ENCODE results near the gene HLA-B. TPM values are rescaled to one million over a fixed set of nuclear protein-coding genes. Genes with fewer than 3 reads are reported as not detected.

HLA-B gene
- total and polyA plus RNA-seq, 7 donors, result 138 to 402 (median 231) TPM

DNA sequence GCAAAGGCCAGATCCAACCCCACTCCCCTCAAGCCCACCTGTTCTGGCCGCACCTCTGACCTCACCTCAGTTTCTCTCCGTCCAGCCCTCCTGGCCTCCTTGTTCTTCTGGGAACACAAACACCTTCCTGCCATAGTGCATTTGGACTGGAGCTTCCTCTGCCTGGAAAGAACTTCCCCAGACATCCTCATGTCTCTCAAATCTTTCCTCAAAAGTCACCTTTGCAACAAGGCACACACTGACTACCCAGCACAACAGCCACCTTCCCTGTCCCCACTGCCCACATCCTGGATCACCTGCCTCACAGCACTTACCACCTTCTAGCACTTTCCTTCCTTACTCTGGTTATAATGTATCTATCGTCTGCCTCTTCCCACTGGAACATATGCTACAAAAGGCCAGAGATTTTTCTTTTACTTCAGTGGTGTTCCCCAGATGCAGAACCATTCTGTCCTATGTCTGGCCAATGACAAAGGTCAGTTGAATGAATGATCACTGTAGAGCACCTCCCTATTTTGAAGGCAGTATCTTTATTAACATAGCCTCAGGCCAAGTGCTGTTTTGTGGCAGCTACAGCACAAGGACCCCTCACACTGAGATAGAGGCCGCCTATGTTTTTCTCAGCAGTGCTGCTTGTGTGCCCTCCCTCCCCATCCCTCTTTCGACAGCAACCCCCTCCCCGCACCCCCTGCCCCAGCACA, 4.1 kb downstream of the HLA-B start:
- WGBS, 3 donors, result 46 to 76% (median 58%) methylated on average over 5 to 6 of the region's 6 CpGs

DNA sequence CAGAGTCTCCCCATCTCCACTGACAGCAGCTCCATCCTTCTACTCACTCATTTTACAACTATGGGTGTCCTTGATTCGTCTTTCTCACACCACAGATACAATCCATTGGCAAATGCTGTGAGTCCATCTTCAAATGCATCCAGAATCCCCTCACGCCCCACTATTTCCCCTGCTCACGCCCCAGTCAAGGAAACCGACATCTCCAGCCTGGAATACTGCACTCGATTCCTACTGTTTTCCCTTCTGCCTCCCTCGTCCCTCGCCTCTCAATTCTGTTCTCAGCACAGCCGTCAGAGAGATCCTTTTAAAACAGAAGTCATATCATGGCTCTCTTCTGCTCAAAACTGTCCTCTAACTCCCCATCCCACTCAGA, 4.7 kb downstream of the HLA-B start:
- Histone ChIP-seq H3K36me3 (ENCODE audit: insufficient read depth in 1 of 2, low read depth in 1 of 2) (peaks cover 0 to 3% of the 10 kb centered on the region in 2 donors), H3K9me3 (no peaks in the 10 kb centered on the region), H3K4me3 (no peak overlapping the region), H3K27me3 (ENCODE audit: insufficient read depth in 3 of 3, low read length in 2 of 3) (peaks cover 0 to 7% (median 3%) of the 10 kb centered on the region in 3 donors), H3K27ac (no peak overlapping the region), H3K4me1 (no peaks in the 10 kb centered on the region)
- intact Hi-C loops (cut with DNase I), result loop anchor here in 1 of 2 donors (2.0 kb wide), 1 partner anchor 85 kb away; no protein-coding TSS in a partner anchor
- WGBS, 3 donors, result 36 to 55% (median 52%) methylated on average over 8 of the region's 8 CpGs
- no peak for TF ChIP-seq CTCF (IDR thresholded peaks at IDR 0.05)
- DNase-seq (no peak), ATAC-seq (no peak)

More for the DNA sequence above, 4.1 kb downstream of the HLA-B start:
- H3K36me3 ChIP-seq (ENCODE audit: insufficient read depth in 1 of 2, low read depth in 1 of 2), result peaks cover 0 to 3% of the 10 kb centered on the region in 2 donors
- ATAC-seq, result no peak
- no peak for DNase-seq
- no peak for TF ChIP-seq CTCF (IDR thresholded peaks at IDR 0.05)
- H3K9me3 ChIP-seq, result no peaks in the 10 kb centered on the region
- H3K4me1 ChIP-seq, result no peaks in the 10 kb centered on the region
- intact Hi-C loops (cut with DNase I), result loop anchor here in 1 of 2 donors (2.0 kb wide), 1 partner anchor 86 kb away; no protein-coding TSS in a partner anchor
- no peak overlapping the region for H3K27ac ChIP-seq
- no peak overlapping the region for H3K4me3 ChIP-seq
- H3K27me3 ChIP-seq (ENCODE audit: insufficient read depth in 3 of 3, low read length in 2 of 3), result peaks cover 0 to 7% (median 3%) of the 10 kb centered on the region in 3 donors

DNA sequence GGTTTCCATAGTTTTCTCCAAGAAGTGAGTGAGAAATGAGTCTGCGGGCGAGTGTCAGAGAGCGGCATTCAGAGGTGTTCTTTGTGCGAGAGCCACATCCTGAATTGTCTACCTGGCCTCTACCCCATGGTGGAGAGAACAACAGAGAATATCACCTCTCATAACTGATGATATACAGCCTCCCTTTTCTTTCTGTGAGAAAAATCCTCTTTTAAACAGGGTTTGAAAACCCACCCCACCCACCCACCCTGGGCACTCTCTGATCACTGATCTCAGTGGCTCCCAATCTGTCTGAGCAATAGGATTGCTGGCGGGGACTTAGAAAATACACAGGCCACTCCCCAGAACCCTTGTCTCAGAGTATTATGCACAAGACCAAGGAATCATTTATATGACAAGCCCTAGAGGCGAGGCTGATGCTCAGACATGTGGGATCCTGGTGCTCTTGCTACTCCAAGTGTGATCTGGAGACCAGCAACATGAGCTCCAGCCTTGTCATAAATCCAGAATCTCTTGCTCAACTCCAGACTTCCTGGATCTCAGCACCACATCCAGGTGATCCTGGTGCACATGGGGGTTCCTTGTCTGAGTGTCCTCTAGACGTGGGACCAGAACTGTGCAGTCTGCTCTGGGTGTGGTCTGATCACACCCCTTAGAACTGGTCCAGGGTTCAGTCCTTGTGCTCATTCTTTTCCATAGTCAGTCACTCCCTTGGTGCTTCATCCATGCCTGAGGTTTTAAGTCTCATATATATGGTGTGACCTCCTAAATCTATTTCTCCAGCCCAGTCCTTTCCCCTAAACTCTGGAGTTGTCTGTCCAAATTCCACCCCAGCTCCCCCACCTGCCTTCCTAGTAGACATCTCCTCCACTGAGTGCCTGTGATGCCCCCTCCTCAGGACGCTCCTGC, 5.3 kb downstream of the HLA-B start:
- intact Hi-C loops (cut with DNase I), result loop anchor here in 1 of 2 donors (2.0 kb wide), 1 partner anchor 85 kb away; no protein-coding TSS in a partner anchor
- Histone ChIP-seq H3K4me3 (no peak overlapping the region), H3K9me3 (no peaks in the 10 kb centered on the region), H3K36me3 (ENCODE audit: insufficient read depth in 1 of 2, low read depth in 1 of 2) (peaks cover 0 to 3% of the 10 kb centered on the region in 2 donors), H3K4me1 (no peaks in the 10 kb centered on the region), H3K27me3 (ENCODE audit: insufficient read depth in 3 of 3, low read length in 2 of 3) (peaks cover 0 to 7% (median 3%) of the 10 kb centered on the region in 3 donors), H3K27ac (no peak overlapping the region)
- no peak for TF ChIP-seq CTCF (IDR thresholded peaks at IDR 0.05)
- ATAC-seq, result no peak
- no peak for DNase-seq
- WGBS, 3 donors, result 54 to 58% (median 57%) methylated on average over 8 of the region's 8 CpGs

GRCh38 chr6:31351033-31351380, 6.0 kb downstream of the HLA-B start:
- H3K4me1 ChIP-seq, result no peaks in the 10 kb centered on the region
- intact Hi-C loops (cut with DNase I), result no loop called here
- H3K27me3 ChIP-seq (ENCODE audit: insufficient read depth in 3 of 3, low read length in 2 of 3), result peaks cover 0 to 5% (median 3%) of the 10 kb centered on the region in 3 donors
- no peak overlapping the region for H3K4me3 ChIP-seq
- no peak for TF ChIP-seq CTCF (IDR thresholded peaks at IDR 0.05)
- DNase-seq (no peak), ATAC-seq (no peak)
- no peaks in the 10 kb centered on the region for H3K9me3 ChIP-seq
- peaks cover 0 to 3% of the 10 kb centered on the region in 2 donors for H3K36me3 ChIP-seq (ENCODE audit: insufficient read depth in 1 of 2, low read depth in 1 of 2)
- H3K27ac ChIP-seq, result no peak overlapping the region
- WGBS, 3 donors, result 0 to 40% (median 0%) methylated on average over 2 to 3 of the region's 3 CpGs

Data from psoas muscle (tissue), 8 donors.